Measurements from ENCODE around the gene WBP1. TPM values are rescaled to one million over a fixed set of nuclear protein-coding genes. Genes with fewer than 3 reads are reported as not detected.
A peak's percentile ranks its signal among the peaks of the same experiment; 100 is the strongest.
"Not testable (repeated sequence)": the region's sequence is repeated elsewhere in the genome, so short reads cannot be mapped to it uniquely, and the experiment has no call there.

WBP1 gene
- total RNA-seq, 1 donor from 2014 or later: 109 TPM

GRCh38 chr2:74454654-74455511 lies 3.4 kb upstream of the WBP1 start, which contains the start of gene INO80B:
Gene INO80B (plus strand): TSS chr2:74455087. CDS start chr2:74455117, 30 bp downstream.
- TF ChIP-seq CTCF (IDR thresholded peaks at IDR 0.05; ENCODE audit: partially characterized antibody, unreplicated experiment): no peak
- no peaks in the 10 kb centered on the region for H3K36me3 Mint-ChIP-seq (ENCODE audit: unreplicated experiment)
- H3K27me3 Mint-ChIP-seq (ENCODE audit: unreplicated experiment): peaks cover 19% of the 10 kb centered on the region
- DNase-seq: peak; percentile 92
- H3K9me3 Mint-ChIP-seq (ENCODE audit: unreplicated experiment): peaks cover 16% of the 10 kb centered on the region
- H3K4me1 Mint-ChIP-seq (ENCODE audit: low read depth, unreplicated experiment): peaks cover 19% of the 10 kb centered on the region
- H3K4me3 Mint-ChIP-seq (ENCODE audit: unreplicated experiment): peak within 1 kb of the TSS; percentile 99
- peak within 1 kb of the TSS; percentile 79 for H3K27ac Mint-ChIP-seq (ENCODE audit: unreplicated experiment)

GRCh38 chr2:74457129-74457548 lies 1.1 kb upstream of the WBP1 start:
- Mint-ChIP-seq H3K9me3 (ENCODE audit: unreplicated experiment) (peaks cover 16% of the 10 kb centered on the region), H3K4me1 (ENCODE audit: low read depth, unreplicated experiment) (peaks cover 20% of the 10 kb centered on the region), H3K27ac (ENCODE audit: unreplicated experiment) (peak overlapping the region; percentile 95), H3K36me3 (ENCODE audit: unreplicated experiment) (no peaks in the 10 kb centered on the region), H3K4me3 (ENCODE audit: unreplicated experiment) (peak overlapping the region; percentile 92), H3K27me3 (ENCODE audit: unreplicated experiment) (peaks cover 22% of the 10 kb centered on the region)
- no peak for DNase-seq
- TF ChIP-seq CTCF (IDR thresholded peaks at IDR 0.05; ENCODE audit: partially characterized antibody, unreplicated experiment): no peak

GRCh38 chr2:74457549-74458131 lies 598 bp upstream of the WBP1 start:
- TF ChIP-seq CTCF (IDR thresholded peaks at IDR 0.05; ENCODE audit: partially characterized antibody, unreplicated experiment): no peak
- Mint-ChIP-seq H3K4me1 (ENCODE audit: low read depth, unreplicated experiment) (peaks cover 20% of the 10 kb centered on the region), H3K27ac (ENCODE audit: unreplicated experiment) (peak overlapping the region; percentile 97), H3K27me3 (ENCODE audit: unreplicated experiment) (peaks cover 22% of the 10 kb centered on the region), H3K36me3 (ENCODE audit: unreplicated experiment) (no peaks in the 10 kb centered on the region), H3K9me3 (ENCODE audit: unreplicated experiment) (peaks cover 16% of the 10 kb centered on the region), H3K4me3 (ENCODE audit: unreplicated experiment) (peak overlapping the region; percentile 99)
- peak; percentile 83 for DNase-seq

GRCh38 chr2:74458938-74459363 lies 713 bp downstream of the WBP1 start:
- peak overlapping the region; percentile 97 for H3K27ac Mint-ChIP-seq (ENCODE audit: unreplicated experiment)
- TF ChIP-seq CTCF (IDR thresholded peaks at IDR 0.05; ENCODE audit: partially characterized antibody, unreplicated experiment): no peak
- peaks cover 22% of the 10 kb centered on the region for H3K27me3 Mint-ChIP-seq (ENCODE audit: unreplicated experiment)
- H3K9me3 Mint-ChIP-seq (ENCODE audit: unreplicated experiment): peaks cover 16% of the 10 kb centered on the region
- H3K4me3 Mint-ChIP-seq (ENCODE audit: unreplicated experiment): peak overlapping the region; percentile 99
- H3K36me3 Mint-ChIP-seq (ENCODE audit: unreplicated experiment): no peaks in the 10 kb centered on the region
- no peak for DNase-seq
- H3K4me1 Mint-ChIP-seq (ENCODE audit: low read depth, unreplicated experiment): peaks cover 20% of the 10 kb centered on the region

GRCh38 chr2:74459503-74460118 lies 1.4 kb downstream of the WBP1 start:
- Mint-ChIP-seq H3K9me3 (ENCODE audit: unreplicated experiment) (peaks cover 18% of the 10 kb centered on the region), H3K4me3 (ENCODE audit: unreplicated experiment) (peak overlapping the region; percentile 99), H3K27me3 (ENCODE audit: unreplicated experiment) (peaks cover 25% of the 10 kb centered on the region), H3K27ac (ENCODE audit: unreplicated experiment) (peak overlapping the region; percentile 97), H3K4me1 (ENCODE audit: low read depth, unreplicated experiment) (peaks cover 20% of the 10 kb centered on the region)
- not testable (repeated sequence) for DNase-seq; H3K36me3 Mint-ChIP-seq (ENCODE audit: unreplicated experiment)

- Mint-ChIP-seq H3K9me3 (ENCODE audit: unreplicated experiment) (peaks cover 18% of the 10 kb centered on the region), H3K27me3 (ENCODE audit: unreplicated experiment) (peaks cover 23% of the 10 kb centered on the region), H3K4me3 (ENCODE audit: unreplicated experiment) (peak overlapping the region; percentile 99), H3K4me1 (ENCODE audit: low read depth, unreplicated experiment) (peaks cover 16% of the 10 kb centered on the region)
- not testable (repeated sequence) for H3K36me3 Mint-ChIP-seq (ENCODE audit: unreplicated experiment); H3K27ac Mint-ChIP-seq (ENCODE audit: unreplicated experiment); DNase-seq
Measured at GRCh38 chr2:74460187-74460586, 1.9 kb downstream of the WBP1 start.

Data from glutamatergic neuron (in vitro differentiated cells).